SK-N-SH (cell line): ENCODE measurements around the gene PCSK2.

Experiments
- CTCF ChIP-seq: fragments of 200-600 bp; sonication (generic); IDR thresholded peaks from 2 replicates; pipeline ENCODE4 v1.6.1; 2017; ENCODE audit warnings: antibody characterized with exemption, mild to moderate bottlenecking, moderate library complexity
- ELF1 ChIP-seq: IDR thresholded peaks from 2 replicates; pipeline ENCODE4 v1.4.0; 2012
- FOSL2 ChIP-seq: IDR thresholded peaks from 2 replicates; pipeline ENCODE4 v1.4.0; 2012; ENCODE audit warnings: low read depth, mild to moderate bottlenecking, moderate library complexity, borderline replicate concordance
- FOXJ3 ChIP-seq: sonication (generic); formaldehyde crosslinking; IDR thresholded peaks from 2 replicates; pipeline ENCODE4 v1.5.1; 2020; ENCODE audit warnings: mild to moderate bottlenecking, missing genetic modification reagents
- PBX3 ChIP-seq: IDR thresholded peaks from 2 replicates; pipeline ENCODE4; 2012
- POLR2AphosphoS5 ChIP-seq: IDR thresholded peaks from 2 replicates; pipeline ENCODE4 v1.6.1; 2012; ENCODE audit warnings: low read depth, low read length
- RAD21 ChIP-seq: IDR thresholded peaks from 2 replicates; pipeline ENCODE4 v1.6.1; 2012; ENCODE audit warnings: mild to moderate bottlenecking, low read length

DNA sequence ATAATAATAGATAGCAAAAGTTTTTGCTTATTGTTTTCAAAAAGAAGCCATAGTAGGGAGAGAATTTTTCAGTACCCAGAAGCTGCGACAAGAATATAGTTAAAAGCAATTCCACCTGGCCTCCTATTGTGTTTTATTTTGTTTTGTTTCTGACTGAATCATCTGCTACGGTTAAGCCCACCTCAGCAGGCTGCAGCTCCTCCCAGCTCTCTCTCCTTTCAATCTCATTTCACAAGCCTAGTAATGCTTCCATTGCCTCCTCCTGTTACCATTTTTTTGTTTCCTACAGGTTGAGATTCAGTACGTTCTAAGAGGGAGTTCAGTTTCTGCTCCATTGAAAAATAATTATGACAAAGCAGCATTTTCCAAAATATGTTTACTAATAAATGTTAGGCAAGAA, 77.9 kb downstream of the PCSK2 start:
- TF ChIP-seq FOXJ3 (CRISPR knock-in tag), result no peak
- TF ChIP-seq RAD21, result no peak
- TF ChIP-seq CTCF, result no peak
- TF ChIP-seq POLR2AphosphoS5, result no peak
- TF ChIP-seq ELF1, result no peak
- no peak for TF ChIP-seq FOSL2
- no peak for TF ChIP-seq PBX3
